ENCODE results near the gene PTGDR2. TPM values are rescaled to one million over a fixed set of nuclear protein-coding genes. Genes with fewer than 3 reads are reported as not detected.

The PTGDR2 gene
- total RNA-seq, 2 experiments from 2014 or later: 1.1 to 3.7 TPM

DNA sequence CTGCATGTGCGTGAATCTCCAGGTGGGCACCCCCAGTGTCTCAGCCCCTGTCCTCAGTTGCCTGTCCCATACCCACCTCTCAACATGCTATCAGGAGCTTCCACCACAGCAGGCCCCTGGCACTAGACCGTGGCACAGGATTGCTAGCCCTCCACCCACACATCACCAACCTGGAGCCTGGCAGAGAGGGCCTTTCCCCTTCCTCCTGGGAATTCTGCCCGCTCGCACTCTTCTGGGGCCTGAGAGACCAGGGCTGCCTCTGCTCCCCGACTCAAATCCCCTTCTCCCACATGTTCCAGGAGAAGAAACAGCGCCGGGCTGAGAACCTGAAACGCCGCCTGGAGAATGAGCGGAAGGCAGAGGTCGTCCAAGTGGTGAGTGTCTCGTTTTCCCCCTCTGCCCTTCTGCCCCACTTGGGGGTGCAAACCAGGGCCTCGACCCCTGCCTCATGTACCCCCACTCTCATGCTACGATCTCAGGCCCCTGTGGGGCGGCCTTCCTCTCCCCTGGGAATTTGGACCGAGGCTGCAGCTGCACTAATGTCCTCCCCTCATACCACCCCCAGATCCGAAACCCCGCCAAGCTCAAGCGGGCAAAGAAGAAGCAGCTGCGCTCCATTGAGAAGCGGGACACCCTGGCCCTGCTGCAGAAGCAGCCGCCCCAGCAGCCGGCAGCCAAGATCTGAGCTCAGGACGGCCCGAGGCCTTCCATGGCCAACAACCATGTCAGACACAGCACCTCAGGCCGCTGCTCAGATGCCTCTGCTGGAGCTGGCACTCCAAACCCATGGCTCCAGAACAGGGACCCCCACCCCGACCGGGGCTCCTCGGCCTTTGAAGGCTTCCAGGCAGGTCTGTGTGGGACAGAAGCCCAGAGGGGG is 5.9 kb downstream of the PTGDR2 start:
- Mint-ChIP-seq H3K27ac (peak overlapping the region; percentile 11), H3K27me3 (no peaks in the 10 kb centered on the region), H3K9me3 (ENCODE audit: low read depth) (no peaks in the 10 kb centered on the region), H3K4me1 (peaks cover 7% of the 10 kb centered on the region), H3K4me3 (no peak overlapping the region), H3K36me3 (peaks cover 13% of the 10 kb centered on the region)
- ATAC-seq: no peak
- CTCF ChIA-PET: interaction anchor here (1.7 to 3.4 kb wide), 2 partner anchors 19 to 21 kb away, joined by 5 to 20 read pairs; no protein-coding TSS in a partner anchor
- no peak for DNase-seq

DNA sequence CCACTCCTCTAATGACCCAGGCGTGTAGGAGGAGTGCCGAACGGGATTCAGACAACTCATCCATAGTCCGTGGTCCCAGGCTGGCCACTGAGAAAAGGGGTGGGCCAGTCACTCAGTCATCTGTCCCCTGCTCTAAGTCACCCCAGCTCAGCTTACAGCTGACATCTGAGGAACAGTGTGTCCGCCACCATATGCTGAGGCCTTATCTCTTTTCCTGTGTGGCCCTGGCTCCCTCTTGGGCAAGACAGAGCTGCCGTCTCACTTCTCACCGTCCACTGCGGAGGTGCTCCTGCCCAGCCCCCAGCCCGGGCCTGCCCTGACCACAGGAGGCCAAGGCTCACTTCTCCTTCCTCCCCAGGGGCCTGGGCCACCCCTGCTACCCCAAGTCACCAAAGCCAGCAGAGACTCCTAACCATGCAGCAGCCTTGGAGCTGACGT is 7.0 kb downstream of the PTGDR2 start:
- ATAC-seq (no peak), DNase-seq (no peak)
- no peaks in the 10 kb centered on the region for H3K9me3 Mint-ChIP-seq (ENCODE audit: low read depth)
- CTCF ChIA-PET: interaction anchor here (3.4 kb wide), 1 partner anchor 17 kb away, joined by 20 read pairs; no protein-coding TSS in a partner anchor
- no peak overlapping the region for H3K4me3 Mint-ChIP-seq
- peaks cover 16% of the 10 kb centered on the region for H3K36me3 Mint-ChIP-seq
- H3K27me3 Mint-ChIP-seq: no peaks in the 10 kb centered on the region
- H3K4me1 Mint-ChIP-seq: peaks cover 18% of the 10 kb centered on the region
- no peak overlapping the region for H3K27ac Mint-ChIP-seq

DNA sequence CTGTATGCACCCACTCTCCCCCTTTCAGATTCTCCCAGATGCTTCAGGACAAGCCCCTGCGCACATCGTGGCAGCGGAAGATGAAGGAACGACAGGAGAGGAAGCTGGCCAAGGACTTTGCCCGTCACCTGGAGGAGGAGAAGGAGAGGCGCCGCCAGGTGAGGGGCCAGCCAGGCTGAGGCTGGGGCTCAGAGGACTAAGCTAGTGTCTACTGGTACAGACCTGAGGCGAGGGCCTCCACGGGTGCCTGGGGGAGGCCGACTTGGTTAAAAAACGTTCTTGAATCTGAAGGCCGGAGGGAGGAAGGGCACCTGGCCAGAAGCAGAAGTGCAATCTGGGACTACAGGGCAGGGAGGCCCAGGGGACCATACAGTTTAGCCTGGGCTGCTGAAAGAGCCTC is 7.9 kb downstream of the PTGDR2 start:
- no peaks in the 10 kb centered on the region for H3K9me3 Mint-ChIP-seq (ENCODE audit: low read depth)
- peaks cover 12% of the 10 kb centered on the region for H3K36me3 Mint-ChIP-seq
- ATAC-seq (no peak), DNase-seq (no peak)
- CTCF ChIA-PET: no interaction called here
- H3K27me3 Mint-ChIP-seq: no peaks in the 10 kb centered on the region
- no peak overlapping the region for H3K27ac Mint-ChIP-seq
- H3K4me3 Mint-ChIP-seq: no peak overlapping the region
- H3K4me1 Mint-ChIP-seq: peaks cover 24% of the 10 kb centered on the region

DNA sequence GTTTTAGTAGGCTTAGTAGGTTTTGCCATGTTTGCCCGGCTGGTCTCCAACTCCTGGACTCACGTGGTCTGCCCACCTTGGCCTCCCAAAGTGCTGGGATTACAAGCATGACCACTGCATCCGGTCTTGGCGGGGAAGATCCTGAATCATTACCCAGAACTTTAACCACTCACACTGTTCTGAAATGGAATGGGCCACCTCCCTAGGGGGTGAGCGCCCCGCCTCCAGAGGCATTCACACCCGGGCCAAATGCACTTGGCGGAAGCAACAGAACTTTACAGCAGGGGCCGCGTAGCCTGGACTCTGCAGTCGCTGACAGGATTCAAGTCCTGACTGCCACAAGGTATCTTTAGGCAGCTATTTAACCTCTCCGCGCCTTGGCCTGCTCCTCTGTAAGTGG is 8.5 kb downstream of the PTGDR2 start:
- H3K27me3 Mint-ChIP-seq: no peaks in the 10 kb centered on the region
- CTCF ChIA-PET: interaction anchor here (1.3 to 2.3 kb wide), 4 partner anchors 16 to 52 kb away, joined by 3 to 20 read pairs (median 8); partner anchors contain the start of gene ZP1
- no peaks in the 10 kb centered on the region for H3K9me3 Mint-ChIP-seq (ENCODE audit: low read depth)
- DNase-seq (no peak), ATAC-seq (no peak)
- H3K4me1 Mint-ChIP-seq: peaks cover 24% of the 10 kb centered on the region
- no peak overlapping the region for H3K27ac Mint-ChIP-seq
- H3K4me3 Mint-ChIP-seq: no peak overlapping the region
- peaks cover 12% of the 10 kb centered on the region for H3K36me3 Mint-ChIP-seq

DNA sequence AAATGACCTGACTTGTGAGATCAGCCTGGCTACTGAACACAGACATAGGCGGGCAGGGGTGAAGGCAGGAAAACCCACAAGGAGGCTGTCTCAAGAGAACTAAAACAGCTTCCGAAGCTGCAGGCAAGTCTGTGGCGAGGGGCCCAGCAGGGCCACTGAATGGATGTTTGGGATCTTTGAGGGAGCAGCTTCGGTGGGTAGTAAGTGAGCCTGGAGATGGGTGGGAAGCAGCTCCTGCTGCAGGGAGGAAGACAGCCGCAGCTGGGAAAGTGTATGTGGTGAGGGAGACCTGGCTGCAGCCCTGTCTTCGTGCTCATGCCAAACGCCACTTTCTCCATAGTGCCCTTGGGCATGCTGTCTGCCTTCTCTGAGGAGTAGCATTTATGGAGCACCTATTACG is 10.4 kb downstream of the PTGDR2 start:
- no peaks in the 10 kb centered on the region for H3K9me3 Mint-ChIP-seq (ENCODE audit: low read depth)
- peaks cover 6% of the 10 kb centered on the region for H3K36me3 Mint-ChIP-seq
- H3K4me3 Mint-ChIP-seq: no peak overlapping the region
- ATAC-seq (no peak), DNase-seq (no peak)
- H3K27me3 Mint-ChIP-seq: no peaks in the 10 kb centered on the region
- CTCF ChIA-PET: interaction anchor here (1.1 to 2.3 kb wide), 2 partner anchors 8 to 14 kb away, joined by 5 to 20 read pairs; no protein-coding TSS in a partner anchor
- peaks cover 32% of the 10 kb centered on the region for H3K4me1 Mint-ChIP-seq
- peak overlapping the region; percentile 10 for H3K27ac Mint-ChIP-seq

DNA sequence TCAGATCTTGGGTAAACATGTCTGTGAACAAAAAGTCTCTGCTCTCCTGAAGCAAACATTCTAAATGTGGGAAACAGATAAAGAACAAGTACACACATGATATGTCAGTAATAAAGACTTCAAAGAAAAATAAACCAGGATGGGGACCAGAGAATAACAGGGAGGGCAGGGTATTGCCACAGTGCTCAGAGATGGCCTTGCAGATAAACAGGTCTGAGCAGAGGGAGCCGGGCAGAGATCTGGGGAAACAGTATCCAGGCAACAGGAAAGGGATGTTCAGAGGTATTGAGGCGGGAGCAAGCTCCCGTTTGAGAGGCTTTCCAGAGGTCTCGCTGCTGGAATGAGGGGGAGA is 10.9 kb downstream of the PTGDR2 start:
- Mint-ChIP-seq H3K4me1 (peaks cover 32% of the 10 kb centered on the region), H3K27me3 (no peaks in the 10 kb centered on the region), H3K27ac (peak overlapping the region; percentile 10), H3K4me3 (peak overlapping the region; percentile 84), H3K9me3 (ENCODE audit: low read depth) (no peaks in the 10 kb centered on the region), H3K36me3 (peaks cover 6% of the 10 kb centered on the region)
- no peak for ATAC-seq
- no peak for DNase-seq
- CTCF ChIA-PET: interaction anchor here (1.1 to 2.3 kb wide), 2 partner anchors 14 to 43 kb away, joined by 9 to 20 read pairs; no protein-coding TSS in a partner anchor

DNA sequence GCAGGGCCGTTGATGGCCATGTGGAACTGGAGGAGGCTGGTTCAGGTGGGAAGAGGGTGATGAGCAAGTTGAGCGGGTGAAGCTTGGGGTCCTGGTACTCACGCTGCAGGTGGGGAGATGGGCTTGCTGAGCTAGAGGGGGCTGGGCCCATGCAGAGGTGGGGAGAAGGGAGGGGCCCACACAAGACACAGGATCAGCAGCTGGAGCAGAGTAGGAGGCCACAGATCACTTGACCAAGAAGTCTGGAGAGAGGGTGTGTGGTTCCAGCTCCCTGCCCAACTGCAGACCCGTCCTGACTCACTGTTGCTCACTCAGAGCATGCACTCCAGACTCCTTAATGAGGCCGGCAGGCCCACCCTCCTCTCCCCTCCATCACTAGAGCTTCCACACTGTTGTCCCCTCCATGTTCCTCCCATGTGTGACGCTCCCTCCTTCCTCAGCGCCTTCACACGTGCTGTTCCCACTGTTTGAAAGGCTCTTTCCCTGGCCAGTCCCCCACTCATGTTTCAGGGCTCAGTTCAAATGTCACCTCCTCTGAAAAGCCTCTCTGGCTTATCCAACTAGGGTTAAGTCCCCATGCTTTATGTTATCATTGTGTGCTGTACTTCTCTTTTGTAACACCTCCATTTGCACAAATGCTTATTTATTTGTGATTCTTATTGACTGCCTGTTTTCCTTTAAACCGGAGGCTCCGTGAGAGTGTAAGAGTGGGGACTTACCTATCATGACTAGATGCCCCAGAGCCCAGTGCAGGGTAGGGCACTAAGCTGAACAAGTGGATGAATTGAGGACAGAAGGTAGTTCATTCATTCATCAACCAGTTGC is 11.5 kb downstream of the PTGDR2 start:
- H3K36me3 Mint-ChIP-seq: peaks cover 6% of the 10 kb centered on the region
- peaks cover 34% of the 10 kb centered on the region for H3K4me1 Mint-ChIP-seq
- ATAC-seq: no peak

DNA sequence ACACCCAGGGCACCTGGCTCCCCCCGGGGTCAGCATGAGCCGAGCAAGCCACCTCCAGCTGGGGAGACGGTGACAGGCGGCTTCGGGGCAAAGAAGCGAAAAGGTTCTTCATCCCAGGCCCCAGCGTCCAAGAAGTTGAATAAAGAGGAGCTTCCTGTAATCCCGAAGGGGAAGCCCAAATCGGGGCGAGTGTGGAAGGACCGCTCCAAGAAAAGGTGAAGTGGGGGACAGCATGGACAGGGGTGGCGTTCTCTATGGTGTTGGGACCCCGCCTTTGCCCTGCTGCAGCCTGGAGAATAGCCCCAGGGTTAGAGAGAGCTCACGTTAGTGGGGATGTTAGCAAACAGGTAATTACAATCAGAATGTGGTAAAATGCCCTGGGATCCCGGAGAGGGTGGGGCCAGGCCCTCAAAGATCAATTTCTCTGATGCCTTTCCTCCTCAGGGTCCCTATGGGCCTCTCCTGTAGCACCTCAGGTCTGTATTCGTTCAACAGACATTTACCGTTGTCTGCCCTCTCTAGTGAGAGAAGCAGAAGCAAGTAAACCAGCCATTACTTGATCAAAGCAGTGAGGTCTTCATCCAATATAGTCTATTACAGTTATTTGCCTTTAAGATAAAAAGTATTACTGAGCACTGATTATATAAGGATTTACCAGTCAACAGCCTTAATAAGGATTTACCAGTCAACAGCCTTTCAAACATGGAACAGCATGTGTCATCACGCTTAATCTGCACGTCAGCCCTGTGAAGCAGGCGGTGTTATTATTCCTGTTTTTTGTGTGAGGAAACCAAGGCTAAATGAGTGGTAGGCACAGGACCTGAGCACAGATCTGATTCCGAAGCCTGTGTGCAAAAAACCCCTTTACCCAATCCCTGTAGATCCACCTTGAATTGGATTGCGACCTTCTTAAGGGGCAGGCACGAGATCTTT is 12.8 kb downstream of the PTGDR2 start:
- no peaks in the 10 kb centered on the region for H3K27me3 Mint-ChIP-seq
- H3K9me3 Mint-ChIP-seq (ENCODE audit: low read depth): no peaks in the 10 kb centered on the region
- H3K4me3 Mint-ChIP-seq: peak overlapping the region; percentile 84
- CTCF ChIA-PET: interaction anchor here (0.6 to 1.8 kb wide), 8 partner anchors 8 to 69 kb away, joined by 3 to 11 read pairs (median 4); no protein-coding TSS in a partner anchor
- H3K36me3 Mint-ChIP-seq: peaks cover 6% of the 10 kb centered on the region
- peak overlapping the region; percentile 84 for H3K27ac Mint-ChIP-seq
- no peak for ATAC-seq
- peaks cover 35% of the 10 kb centered on the region for H3K4me1 Mint-ChIP-seq
- no peak for DNase-seq

More for the DNA sequence above, 11.5 kb downstream of the PTGDR2 start:
- Mint-ChIP-seq H3K27ac (peak overlapping the region; percentile 72), H3K9me3 (ENCODE audit: low read depth) (no peaks in the 10 kb centered on the region), H3K4me3 (peak overlapping the region; percentile 84), H3K27me3 (no peaks in the 10 kb centered on the region)
- CTCF ChIA-PET: interaction anchor here (0.6 to 1.8 kb wide), 5 partner anchors 12 to 68 kb away, joined by 3 to 11 read pairs (median 6); no protein-coding TSS in a partner anchor
- DNase-seq: no peak

DNA sequence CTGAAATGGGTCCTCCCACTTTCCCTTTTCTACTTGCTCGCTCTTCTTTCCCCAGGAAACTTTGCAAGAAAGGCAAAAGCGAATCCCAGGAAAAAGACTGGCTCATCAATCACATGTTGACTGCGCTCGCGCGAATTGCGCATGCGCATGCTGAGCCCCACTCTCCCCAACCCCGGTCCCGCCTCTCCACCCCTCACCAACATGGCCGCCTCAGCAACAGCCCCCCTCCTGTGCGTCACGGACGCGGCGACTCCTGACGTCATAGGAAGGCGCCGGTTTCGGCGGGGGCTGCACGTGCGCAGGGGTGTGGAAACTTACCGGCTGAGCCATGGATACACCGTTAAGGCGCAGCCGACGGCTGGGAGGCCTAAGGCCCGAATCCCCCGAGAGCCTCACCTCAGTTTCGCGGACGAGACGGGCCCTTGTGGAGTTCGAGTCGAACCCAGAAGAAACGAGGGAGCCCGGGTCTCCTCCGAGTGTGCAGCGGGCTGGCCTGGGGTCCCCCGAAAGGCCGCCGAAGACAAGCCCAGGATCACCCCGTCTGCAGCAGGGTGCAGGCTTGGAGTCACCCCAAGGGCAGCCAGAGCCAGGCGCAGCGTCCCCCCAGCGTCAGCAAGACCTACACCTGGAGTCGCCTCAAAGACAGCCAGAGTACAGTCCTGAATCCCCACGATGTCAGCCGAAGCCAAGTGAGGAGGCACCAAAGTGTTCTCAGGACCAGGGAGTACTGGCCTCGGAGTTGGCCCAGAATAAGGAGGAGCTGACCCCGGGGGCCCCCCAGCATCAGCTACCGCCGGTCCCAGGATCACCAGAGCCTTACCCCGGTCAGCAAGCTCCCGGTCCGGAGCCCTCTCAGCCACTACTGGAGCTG is 13.7 kb downstream of the PTGDR2 start, which contains the start of gene CCDC86:
TSS of gene CCDC86 (plus strand) at position 317 of the 871 bp plus-strand sequence. CDS start at position 329, 12 bp downstream.
- peak; percentile 98 for DNase-seq
- Mint-ChIP-seq H3K4me1 (peaks cover 41% of the 10 kb centered on the region), H3K36me3 (peaks cover 6% of the 10 kb centered on the region), H3K4me3 (peak within 1 kb of the TSS; percentile 84), H3K27ac (peak within 1 kb of the TSS; percentile 84), H3K27me3 (no peaks in the 10 kb centered on the region), H3K9me3 (ENCODE audit: low read depth) (no peaks in the 10 kb centered on the region)
- ATAC-seq: peak; percentile 91
- CTCF ChIA-PET: interaction anchor here (0.8 to 15.9 kb wide), 7 partner anchors 9 to 58 kb away, joined by 3 to 230 read pairs (median 8); partner anchors contain the start of gene PRPF19

DNA sequence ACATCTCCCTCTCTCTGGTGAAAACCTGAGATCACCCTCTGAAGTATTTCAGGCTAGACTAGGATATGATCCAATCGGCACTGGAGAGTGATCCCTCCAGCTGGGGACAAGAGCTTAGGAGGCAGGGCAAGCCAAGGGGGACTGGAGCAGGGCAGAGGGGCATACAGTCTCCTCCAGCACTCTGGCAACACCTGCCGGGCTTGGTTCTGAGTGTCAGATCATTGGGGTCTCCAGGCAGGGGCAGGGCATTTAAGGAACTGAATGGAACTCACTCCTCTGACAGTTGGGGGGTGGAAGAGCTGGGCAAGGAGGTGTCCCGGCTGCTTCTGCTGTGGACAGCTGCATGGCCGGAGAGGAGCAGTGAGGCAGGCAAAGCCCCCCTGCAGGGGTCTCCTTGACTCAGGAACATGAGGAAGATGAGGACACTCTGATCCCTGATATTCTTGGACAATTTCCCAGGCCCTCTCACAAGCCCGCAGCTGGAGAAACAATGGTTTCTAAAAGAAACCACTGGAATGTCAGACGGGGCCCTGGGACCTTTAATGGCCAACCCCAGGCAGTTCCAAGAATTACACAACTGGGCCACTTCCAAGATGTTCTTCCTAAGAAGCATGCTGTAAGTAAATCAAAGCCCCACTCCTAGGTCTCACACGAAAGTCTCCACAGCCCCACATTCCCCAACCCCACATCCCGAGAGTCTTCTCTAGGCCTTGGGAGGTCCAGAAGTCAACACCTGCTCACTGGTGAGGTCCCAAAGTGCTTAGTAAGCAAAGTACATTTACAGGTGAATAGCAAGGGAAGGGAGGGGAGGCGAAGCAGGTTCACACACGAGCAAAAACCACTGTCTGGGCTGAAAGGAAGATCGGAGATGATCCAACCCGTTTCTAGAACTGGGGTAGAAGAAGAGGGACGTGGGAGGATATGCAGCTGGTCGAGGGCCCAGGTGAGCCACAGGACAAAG is 15.0 kb downstream of the PTGDR2 start:
- H3K9me3 Mint-ChIP-seq (ENCODE audit: low read depth): no peaks in the 10 kb centered on the region
- DNase-seq (no peak), ATAC-seq (no peak)
- H3K27ac Mint-ChIP-seq: peak overlapping the region; percentile 84
- no peak overlapping the region for H3K4me3 Mint-ChIP-seq
- no peaks in the 10 kb centered on the region for H3K27me3 Mint-ChIP-seq
- CTCF ChIA-PET: interaction anchor here (1.3 to 15.9 kb wide), 4 partner anchors 10 to 59 kb away, joined by 4 to 230 read pairs (median 11); partner anchors contain the start of gene PRPF19
- peaks cover 50% of the 10 kb centered on the region for H3K4me1 Mint-ChIP-seq
- peaks cover 3% of the 10 kb centered on the region for H3K36me3 Mint-ChIP-seq

Measured in activated CD8-positive, alpha-beta memory T cell treated with anti-CD3 and anti-CD28 coated beads, Interleukin-2, amount 10 ng/mL, durations not matched to agents 7 days and 5 days (primary cell).